Astrocyte (in vitro differentiated cells and primary cell): Measurements from ENCODE around the gene MED22. TPM values are rescaled to one million over a fixed set of nuclear protein-coding genes. Genes with fewer than 3 reads are reported as not detected.

Source experiments
- DNase-seq: peaks from one replicate; pipeline ENCODE4 v3.0.0-alpha.2; 2010; ENCODE audit warnings: low read depth
- FAIRE-seq: peaks from 2 replicates; lab custom pipeline; 2011; peaks lifted over from hg19 to GRCh38; lab: Jason Lieb, UNC
- H2AFZ ChIP-seq: 2 replicates; pipeline ENCODE4 v1.6.0; 2012; ENCODE audit warnings: low read depth, low read length, inconsistent platforms
- H3K27ac ChIP-seq: 2 replicates; pipeline ENCODE4 v1.5.1; 2011; ENCODE audit warnings: low read depth, low read length, inconsistent platforms
- H3K27me3 ChIP-seq: 2 replicates; pipeline ENCODE4 v1.6.0; 2011; ENCODE audit warnings: low read length, inconsistent platforms; ENCODE audit not compliant: insufficient read depth
- H3K36me3 ChIP-seq: 2 replicates; pipeline ENCODE4 v1.5.1; 2011; ENCODE audit warnings: low read length, inconsistent platforms; ENCODE audit not compliant: insufficient read depth
- H3K4me1 ChIP-seq: 2 replicates; pipeline ENCODE4 v1.5.1; 2011; ENCODE audit warnings: low read length, inconsistent platforms; ENCODE audit not compliant: insufficient read depth
- H3K4me2 ChIP-seq: 2 replicates; pipeline ENCODE4 v1.6.0; 2012; ENCODE audit warnings: low read length, inconsistent platforms
- H3K4me3 ChIP-seq: 2 replicates; pipeline ENCODE4 v1.5.1; 2011; ENCODE audit warnings: low read depth, mild to moderate bottlenecking, low read length, inconsistent platforms; ENCODE audit not compliant: insufficient read depth
- H3K79me2 ChIP-seq: 2 replicates; pipeline ENCODE4 v1.6.0; 2012; ENCODE audit warnings: mild to moderate bottlenecking, low read length, inconsistent platforms; ENCODE audit not compliant: insufficient read depth
- H3K9ac ChIP-seq: 2 replicates; pipeline ENCODE4 v1.6.0; 2012; ENCODE audit warnings: mild to moderate bottlenecking, low read length, inconsistent platforms
- H3K9me3 ChIP-seq: 2 replicates; pipeline ENCODE4 v1.5.1; 2012; ENCODE audit warnings: low read depth, mild to moderate bottlenecking, low read length, inconsistent platforms; ENCODE audit not compliant: insufficient read depth
- H4K20me1 ChIP-seq: 2 replicates; pipeline ENCODE4 v1.6.0; 2012; ENCODE audit warnings: low read length, inconsistent platforms; ENCODE audit not compliant: insufficient read depth
- H3K27ac Mint-ChIP-seq: one replicate; pipeline ENCODE4 v1.8.0; 2021; ENCODE audit warnings: mild to moderate bottlenecking, mixed read lengths; ENCODE audit not compliant: unreplicated experiment
- H3K27me3 Mint-ChIP-seq: one replicate; pipeline ENCODE4 v1.8.0; 2021; ENCODE audit warnings: low read depth, mixed read lengths; ENCODE audit not compliant: unreplicated experiment
- H3K36me3 Mint-ChIP-seq: one replicate; pipeline ENCODE4 v1.8.0; 2021; ENCODE audit warnings: low read depth, mixed read lengths; ENCODE audit not compliant: unreplicated experiment
- H3K4me1 Mint-ChIP-seq: one replicate; pipeline ENCODE4 v1.8.0; 2021; ENCODE audit warnings: low read depth, mixed read lengths; ENCODE audit not compliant: unreplicated experiment
- H3K4me3 Mint-ChIP-seq: one replicate; pipeline ENCODE4 v1.8.0; 2021; ENCODE audit warnings: mild to moderate bottlenecking, moderate library complexity, mixed read lengths; ENCODE audit not compliant: unreplicated experiment
- H3K9me3 Mint-ChIP-seq: one replicate; pipeline ENCODE4 v1.8.0; 2021; ENCODE audit warnings: mild to moderate bottlenecking, mixed read lengths; ENCODE audit not compliant: unreplicated experiment
- CTCF ChIP-seq: IDR thresholded peaks from 2 replicates; pipeline ENCODE4 v1.5.1; 2011; ENCODE audit warnings: low read depth, mild to moderate bottlenecking, inconsistent platforms, low read length, moderate library complexity; ENCODE audit not compliant: insufficient read depth
- EZH2 ChIP-seq: IDR thresholded peaks from 2 replicates; pipeline ENCODE4 v1.6.1; 2012; ENCODE audit warnings: mild to moderate bottlenecking, low read length, inconsistent platforms; ENCODE audit not compliant: insufficient read depth
- total RNA-seq: library from RNA; stranded (reverse); gene quantifications from 2 replicates; pipeline ENCODE4 v1.2.1, GENCODE V29; 2021

Gene MED22
- total RNA-seq, 1 donor from 2014 or later: 28.8 TPM

- Histone ChIP-seq H3K9me3 (no peaks in the 10 kb centered on the region), H3K4me2 (no peak overlapping the region), H3K27me3 (no peaks in the 10 kb centered on the region), H3K4me1 (peaks cover 7% of the 10 kb centered on the region), H3K36me3 (peaks cover 24% of the 10 kb centered on the region), H3K79me2 (peaks cover 36% of the 10 kb centered on the region), H3K4me3 (no peak overlapping the region), H3K27ac (no peak overlapping the region), H3K9ac (no peak overlapping the region), H2AFZ (no peak overlapping the region), H4K20me1 (peaks cover 40% of the 10 kb centered on the region)
- Mint-ChIP-seq H3K4me1 (peaks cover 14% of the 10 kb centered on the region), H3K4me3 (no peak overlapping the region), H3K9me3 (no peaks in the 10 kb centered on the region), H3K27ac (no peak overlapping the region), H3K27me3 (peaks cover 1% of the 10 kb centered on the region), H3K36me3 (peaks cover 19% of the 10 kb centered on the region)
- FAIRE-seq (no peak), DNase-seq (no peak)
- TF ChIP-seq EZH2: no peak
Observed at GRCh38 chr9:133332381-133332730, 15.6 kb downstream of the MED22 start.

GRCh38 chr9:133331641-133332380 lies 16.1 kb downstream of the MED22 start:
- H3K4me3 Mint-ChIP-seq: no peak overlapping the region
- H3K36me3 Mint-ChIP-seq: peaks cover 19% of the 10 kb centered on the region
- no peak for TF ChIP-seq CTCF
- peaks cover 40% of the 10 kb centered on the region for H4K20me1 ChIP-seq
- H3K4me1 ChIP-seq: peaks cover 7% of the 10 kb centered on the region
- peaks cover 14% of the 10 kb centered on the region for H3K4me1 Mint-ChIP-seq
- no peak for DNase-seq
- no peaks in the 10 kb centered on the region for H3K9me3 Mint-ChIP-seq
- H3K27ac Mint-ChIP-seq: peak overlapping the region; percentile 34
- no peaks in the 10 kb centered on the region for H3K27me3 ChIP-seq
- no peak for FAIRE-seq
- peaks cover 24% of the 10 kb centered on the region for H3K36me3 ChIP-seq
- H3K4me2 ChIP-seq: no peak overlapping the region
- H3K9me3 ChIP-seq: no peaks in the 10 kb centered on the region
- no peak overlapping the region for H3K9ac ChIP-seq
- peaks cover 1% of the 10 kb centered on the region for H3K27me3 Mint-ChIP-seq
- no peak overlapping the region for H3K4me3 ChIP-seq
- peaks cover 36% of the 10 kb centered on the region for H3K79me2 ChIP-seq
- H2AFZ ChIP-seq: no peak overlapping the region
- H3K27ac ChIP-seq: no peak overlapping the region

- Histone ChIP-seq H3K4me1 (peaks cover 7% of the 10 kb centered on the region), H3K4me3 (no peak overlapping the region), H3K9me3 (no peaks in the 10 kb centered on the region), H3K79me2 (peaks cover 34% of the 10 kb centered on the region), H3K36me3 (peaks cover 24% of the 10 kb centered on the region), H3K4me2 (no peak overlapping the region), H4K20me1 (peaks cover 40% of the 10 kb centered on the region), H3K9ac (no peak overlapping the region), H3K27me3 (no peaks in the 10 kb centered on the region), H3K27ac (no peak overlapping the region), H2AFZ (no peak overlapping the region)
- Mint-ChIP-seq H3K9me3 (no peaks in the 10 kb centered on the region), H3K4me1 (peaks cover 14% of the 10 kb centered on the region), H3K27me3 (peaks cover 1% of the 10 kb centered on the region), H3K27ac (peak overlapping the region; percentile 34), H3K4me3 (no peak overlapping the region), H3K36me3 (peaks cover 19% of the 10 kb centered on the region)
- DNase-seq (no peak), FAIRE-seq (no peak)
- TF ChIP-seq CTCF (no peak), EZH2 (no peak)
Observed at GRCh38 chr9:133331221-133331620, 16.7 kb downstream of the MED22 start.
